CD4-positive, alpha-beta T cell treated with Interleukin-6 at 100 ng/mL for 8 hours (primary cell): ENCODE results near the gene COX6A2.
"Not testable (repeated sequence)": the region's sequence is repeated elsewhere in the genome, so short reads cannot be mapped to it uniquely, and the experiment has no call there.

Experiments
- DNase-seq: peaks from one replicate; pipeline ENCODE4 v3.0.0-alpha.2; 2020; ENCODE audit warnings: mixed read lengths, low spot score

The COX6A2 gene

GRCh38 chr16:31461921-31462804 is 34.0 kb upstream of the COX6A2 start:
- DNase-seq: no peak

DNA sequence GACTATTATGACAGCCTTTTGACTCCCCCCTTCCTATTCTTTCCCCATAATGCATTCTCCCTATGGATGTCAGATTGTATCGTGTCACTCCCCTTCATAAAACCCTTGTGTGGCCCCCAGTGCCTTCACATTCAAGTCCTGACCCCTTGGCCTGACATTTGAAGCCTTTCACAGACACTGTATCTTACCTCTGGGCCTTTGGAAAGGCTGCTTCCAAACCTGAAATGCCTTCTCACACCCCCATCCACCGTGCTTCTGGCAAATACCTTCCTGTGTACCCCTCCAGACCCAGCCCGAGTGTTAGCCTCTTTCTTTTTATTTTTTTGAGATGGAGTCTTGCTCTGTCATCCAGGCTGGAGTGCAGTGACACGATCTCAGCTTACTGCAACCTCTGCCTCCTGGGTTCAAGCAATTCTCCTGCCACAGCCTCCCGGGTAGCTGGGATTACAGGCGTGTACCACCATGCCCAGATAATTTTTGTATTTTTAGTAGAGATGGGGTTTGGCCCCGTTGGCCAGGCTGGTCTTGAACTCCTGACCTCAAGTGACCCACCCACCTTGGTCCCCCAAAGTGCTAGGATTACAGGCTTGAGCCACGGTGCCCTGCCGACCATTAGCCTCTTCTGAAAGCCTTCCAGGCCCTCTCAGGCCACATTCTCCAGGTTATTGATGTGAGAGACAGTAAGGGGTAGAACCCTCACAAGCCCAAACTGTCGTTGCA is 33.2 kb upstream of the COX6A2 start:
- no peak for DNase-seq

- peak; percentile 51 for DNase-seq
Observed at GRCh38 chr16:31460582-31461002, 32.4 kb upstream of the COX6A2 start.

GRCh38 chr16:31459687-31460581 is 31.8 kb upstream of the COX6A2 start:
- DNase-seq: peak; percentile 100

GRCh38 chr16:31458844-31459686 is 30.9 kb upstream of the COX6A2 start, which contains the start of gene ARMC5:
Gene ARMC5 (plus strand): TSS chr16:31459501. CDS start chr16:31459525, 24 bp downstream.
- peak; percentile 97 for DNase-seq

- DNase-seq: peak; percentile 39
Observed at GRCh38 chr16:31458073-31458843, 30.1 kb upstream of the COX6A2 start.

DNA sequence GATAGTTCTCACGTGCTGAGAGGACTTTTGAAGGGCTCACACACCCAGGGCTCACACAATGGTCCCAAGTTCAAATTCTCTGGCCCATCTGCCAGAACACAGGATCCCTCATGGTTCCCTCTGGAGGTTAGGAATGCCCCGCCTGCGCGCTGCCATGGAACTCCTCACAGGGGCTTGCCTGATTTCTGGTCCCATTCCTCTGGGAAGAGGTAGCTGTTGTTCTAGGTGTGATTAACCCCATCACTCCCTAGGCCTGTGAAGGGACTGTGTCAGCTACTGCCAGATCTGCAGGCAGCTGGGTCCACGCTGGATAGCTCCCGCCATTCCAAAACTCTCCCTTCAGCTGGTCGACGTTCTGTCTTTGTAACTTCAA is 28.8 kb upstream of the COX6A2 start:
- DNase-seq: no peak

DNA sequence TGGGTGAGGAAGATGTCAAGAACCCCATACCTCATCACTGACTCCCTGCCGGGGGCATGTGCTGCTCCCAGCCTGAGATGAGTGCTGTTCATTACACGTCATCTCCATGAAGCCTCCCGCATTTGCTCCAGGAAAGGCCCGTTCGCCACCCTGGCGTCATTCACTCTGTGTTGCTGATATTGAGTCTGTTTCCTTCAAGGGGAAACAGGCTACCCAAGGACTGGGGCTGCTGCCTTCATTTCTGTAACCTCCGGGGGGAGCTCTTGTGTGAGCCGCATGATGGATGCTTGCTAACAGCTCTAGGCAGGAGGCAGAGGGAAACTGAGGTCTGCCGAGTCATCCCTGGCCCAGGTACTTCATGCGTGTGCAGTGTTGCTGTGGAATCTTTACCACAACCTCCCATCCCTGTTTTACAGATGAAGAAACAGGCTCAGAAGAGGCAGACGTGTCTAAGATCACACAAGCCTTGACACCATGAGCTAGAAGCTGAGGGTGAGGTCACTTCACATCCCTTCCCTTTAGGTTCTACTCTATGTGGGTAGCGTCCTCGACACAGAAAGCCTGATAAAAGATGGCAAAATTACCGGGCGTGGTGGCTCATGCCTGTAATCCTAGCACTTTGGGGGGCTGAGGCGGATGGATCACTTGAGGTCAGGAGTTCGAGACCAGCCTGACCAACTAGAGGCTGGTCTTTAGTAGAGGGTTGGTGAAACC is 27.6 kb upstream of the COX6A2 start:
- DNase-seq: no peak

- no peak for DNase-seq
Observed at GRCh38 chr16:31453255-31454204, 25.4 kb upstream of the COX6A2 start.

DNA sequence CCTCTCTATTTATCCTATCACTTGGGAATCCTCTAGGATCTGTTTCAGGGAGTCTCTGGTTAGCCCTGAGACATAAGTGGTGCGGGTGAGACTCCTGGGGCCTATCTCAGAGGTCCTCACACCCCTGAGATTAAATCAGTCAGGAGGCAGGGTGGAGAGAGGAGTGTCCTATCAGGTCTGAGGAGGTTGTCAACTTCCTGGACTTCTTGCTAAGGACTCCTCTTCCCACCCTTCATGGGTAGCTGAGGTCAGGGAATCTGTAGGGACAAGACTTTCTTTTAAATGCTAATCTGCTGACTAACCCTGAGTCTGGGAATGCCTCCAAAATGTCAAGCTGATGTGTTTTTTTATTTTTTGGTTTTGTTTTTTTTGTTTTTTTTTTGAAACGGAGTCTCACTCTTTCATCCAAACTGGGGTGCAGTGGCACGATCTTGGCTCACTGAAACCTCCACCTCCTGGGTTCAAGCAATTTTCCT is 24.5 kb upstream of the COX6A2 start:
- DNase-seq: no peak

GRCh38 chr16:31451681-31452351 is 23.7 kb upstream of the COX6A2 start:
- no peak for DNase-seq

- DNase-seq: no peak
Observed at GRCh38 chr16:31451201-31451600, 23.0 kb upstream of the COX6A2 start.

GRCh38 chr16:31445931-31446330 is 17.8 kb upstream of the COX6A2 start:
- not testable (repeated sequence) for DNase-seq

- DNase-seq: no peak
Observed at GRCh38 chr16:31441956-31442355, 13.8 kb upstream of the COX6A2 start.

DNA sequence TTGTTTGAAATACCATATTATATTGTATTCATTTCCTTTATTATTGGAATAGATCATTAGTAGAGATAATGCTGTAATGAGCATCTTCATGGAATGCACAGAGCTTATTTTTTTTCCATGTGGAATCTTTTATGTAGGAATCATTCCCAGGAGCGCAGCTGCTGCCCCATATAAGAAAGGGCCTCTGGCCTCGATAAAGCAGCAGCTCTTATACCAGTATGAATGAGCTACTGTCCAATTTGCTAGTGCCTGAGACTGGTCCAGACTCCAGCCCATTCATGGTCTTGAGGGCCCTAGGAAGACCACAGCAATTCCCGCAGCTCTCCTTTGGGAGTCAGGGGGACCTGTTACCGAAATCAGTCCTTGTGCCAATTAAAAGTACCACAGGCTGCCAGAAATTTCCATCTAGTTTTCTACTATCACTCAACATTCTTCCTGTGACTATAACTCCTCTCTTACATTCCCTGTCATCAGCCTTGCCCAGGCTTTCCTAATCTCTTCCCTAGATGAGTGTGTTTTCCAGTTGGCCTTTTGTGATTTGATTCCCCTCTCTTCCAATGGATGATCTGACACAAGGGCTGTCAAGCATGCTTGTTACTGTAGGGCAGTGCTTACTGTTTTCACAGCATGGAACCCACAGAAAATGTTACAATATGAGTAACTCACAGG is 12.5 kb upstream of the COX6A2 start:
- DNase-seq: no peak

GRCh38 chr16:31439519-31439918 is 11.4 kb upstream of the COX6A2 start:
- DNase-seq: no peak

DNA sequence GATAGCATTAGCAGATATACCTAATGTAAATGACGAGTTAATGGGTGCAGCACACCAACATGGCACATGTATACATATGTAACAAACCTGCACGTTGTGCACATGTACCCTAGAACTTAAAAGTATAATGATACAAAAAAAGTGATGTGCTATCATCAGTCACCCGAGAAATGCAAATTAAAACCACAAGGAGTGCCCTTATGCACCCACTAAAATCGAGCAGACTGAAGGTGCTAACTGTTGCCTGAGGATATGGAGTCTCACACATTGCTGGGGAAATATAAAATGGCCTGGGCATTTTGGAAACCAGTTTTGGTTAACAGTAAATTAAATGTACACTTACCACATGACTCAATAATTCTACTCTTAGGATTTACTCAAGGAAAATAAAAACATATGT is 10.9 kb upstream of the COX6A2 start:
- DNase-seq: not testable (repeated sequence)
